ENCODE measurements around the gene WDR59.

WDR59 gene

GRCh38 chr16:74888232-74888862, 96.6 kb downstream of the WDR59 start:
- no peaks in the 10 kb centered on the region for H3K9me2 ChIP-seq (replicated peaks; ENCODE audit: low read depth, low read length)
- no peaks in the 10 kb centered on the region for H3K79me2 ChIP-seq (ENCODE audit: insufficient read depth, low read length)
- no peak overlapping the region for H2AFZ ChIP-seq (ENCODE audit: low read length)
- no peaks in the 10 kb centered on the region for H3F3A ChIP-seq (ENCODE audit: low read depth)
- H3K9me3 ChIP-seq (ENCODE audit: insufficient read depth, low read depth, low read length), result no peaks in the 10 kb centered on the region
- no peak overlapping the region for H3K9ac ChIP-seq (ENCODE audit: low read depth, low read length, poor library complexity, severe bottlenecking)
- peaks cover 41% of the 10 kb centered on the region; the same call in 1 of the 2 replicates for H3K36me3 ChIP-seq (ENCODE audit: insufficient read depth, low read length)
- H3K4me3 ChIP-seq (ENCODE audit: low read length, poor library complexity, severe bottlenecking), result no peak overlapping the region
- H3K4me1 ChIP-seq (ENCODE audit: insufficient read depth, low read length, poor library complexity, severe bottlenecking), result no peaks in the 10 kb centered on the region
- TF ChIP-seq CTCF (conservative IDR thresholded peaks at IDR 0.05; ENCODE audit: low read length) (no peak), EZH2phosphoT487 (IDR thresholded peaks at IDR 0.05; ENCODE audit: borderline replicate concordance) (no peak)
- no peaks in the 10 kb centered on the region for H3K27me3 ChIP-seq (ENCODE audit: insufficient read depth, low read length, poor library complexity, severe bottlenecking)
- no peaks in the 10 kb centered on the region for H4K20me1 ChIP-seq (ENCODE audit: insufficient read depth, low read length, poor library complexity, severe bottlenecking)
- H3K4me2 ChIP-seq (ENCODE audit: low read depth, low read length, poor library complexity, severe bottlenecking), result no peak overlapping the region

GRCh38 chr16:74887084-74887483, 97.8 kb downstream of the WDR59 start:
- H3K9ac ChIP-seq (ENCODE audit: low read depth, low read length, poor library complexity, severe bottlenecking), result no peak overlapping the region
- H2AFZ ChIP-seq (ENCODE audit: low read length), result no peak overlapping the region
- H3K27me3 ChIP-seq (ENCODE audit: insufficient read depth, low read length, poor library complexity, severe bottlenecking), result no peaks in the 10 kb centered on the region
- no peaks in the 10 kb centered on the region for H3K9me2 ChIP-seq (replicated peaks; ENCODE audit: low read depth, low read length)
- H3F3A ChIP-seq (ENCODE audit: low read depth), result no peaks in the 10 kb centered on the region
- no peaks in the 10 kb centered on the region for H3K9me3 ChIP-seq (ENCODE audit: insufficient read depth, low read depth, low read length)
- H3K79me2 ChIP-seq (ENCODE audit: insufficient read depth, low read length), result no peaks in the 10 kb centered on the region
- H4K20me1 ChIP-seq (ENCODE audit: insufficient read depth, low read length, poor library complexity, severe bottlenecking), result no peaks in the 10 kb centered on the region
- no peak overlapping the region for H3K4me3 ChIP-seq (ENCODE audit: low read length, poor library complexity, severe bottlenecking)
- no peak for TF ChIP-seq EZH2phosphoT487 (IDR thresholded peaks at IDR 0.05; ENCODE audit: borderline replicate concordance)
- no peak for TF ChIP-seq CTCF (conservative IDR thresholded peaks at IDR 0.05; ENCODE audit: low read length)
- H3K36me3 ChIP-seq (ENCODE audit: insufficient read depth, low read length), result peaks cover 31% of the 10 kb centered on the region; the same call in 1 of the 2 replicates
- no peak overlapping the region for H3K4me2 ChIP-seq (ENCODE audit: low read depth, low read length, poor library complexity, severe bottlenecking)
- H3K4me1 ChIP-seq (ENCODE audit: insufficient read depth, low read length, poor library complexity, severe bottlenecking), result no peaks in the 10 kb centered on the region

GRCh38 chr16:74877706-74878105, 107.2 kb downstream of the WDR59 start:
- Histone ChIP-seq H3K9me3 (ENCODE audit: insufficient read depth, low read depth, low read length) (no peaks in the 10 kb centered on the region), H3K9ac (ENCODE audit: low read depth, low read length, poor library complexity, severe bottlenecking) (no peak overlapping the region), H3K4me1 (ENCODE audit: insufficient read depth, low read length, poor library complexity, severe bottlenecking) (no peaks in the 10 kb centered on the region), H3K27me3 (ENCODE audit: insufficient read depth, low read length, poor library complexity, severe bottlenecking) (no peaks in the 10 kb centered on the region), H3K36me3 (ENCODE audit: insufficient read depth, low read length) (peaks cover 10% of the 10 kb centered on the region; the same call in 1 of the 2 replicates), H3K4me3 (ENCODE audit: low read length, poor library complexity, severe bottlenecking) (no peak overlapping the region), H4K20me1 (ENCODE audit: insufficient read depth, low read length, poor library complexity, severe bottlenecking) (no peaks in the 10 kb centered on the region), H2AFZ (ENCODE audit: low read length) (no peak overlapping the region), H3F3A (ENCODE audit: low read depth) (no peaks in the 10 kb centered on the region), H3K79me2 (ENCODE audit: insufficient read depth, low read length) (no peaks in the 10 kb centered on the region), H3K9me2 (replicated peaks; ENCODE audit: low read depth, low read length) (no peaks in the 10 kb centered on the region), H3K4me2 (ENCODE audit: low read depth, low read length, poor library complexity, severe bottlenecking) (no peak overlapping the region)
- TF ChIP-seq EZH2phosphoT487 (IDR thresholded peaks at IDR 0.05; ENCODE audit: borderline replicate concordance) (no peak), CTCF (conservative IDR thresholded peaks at IDR 0.05; ENCODE audit: low read length) (no peak)

All from Loucy (cell line).